ENCODE measurements around the gene OSBPL1A. TPM values are rescaled to one million over a fixed set of nuclear protein-coding genes. Genes with fewer than 3 reads are reported as not detected.

OSBPL1A gene
- total RNA-seq, 2 experiments from 2014 or later, result 0.52 to 0.89 TPM

DNA sequence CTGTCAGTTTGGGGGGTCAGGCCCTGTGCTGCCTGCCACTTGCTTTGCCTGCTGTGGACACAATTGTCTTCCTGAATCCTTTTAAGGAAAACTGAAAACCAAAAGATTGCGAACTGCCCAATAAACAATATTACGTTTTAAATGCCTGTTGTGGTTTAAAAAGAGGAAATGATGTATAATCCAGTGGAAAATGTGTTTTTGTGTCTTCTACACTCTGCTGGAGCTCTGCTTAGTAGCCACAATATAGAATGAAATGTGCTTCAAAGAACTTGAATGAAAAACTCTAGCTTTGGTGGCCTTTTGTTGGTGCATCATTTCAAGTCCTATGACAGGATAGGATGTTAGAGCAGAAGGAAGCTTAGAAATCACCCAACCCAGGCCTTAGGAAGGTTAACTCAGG is 282.0 kb downstream of the OSBPL1A start:
- POLR2A ChIA-PET, result no interaction called here

GRCh38 chr18:24114924-24115549 is 282.6 kb downstream of the OSBPL1A start:
- CTCF ChIA-PET, result interaction anchor here (1.1 to 1.4 kb wide), 2 partner anchors 96 to 197 kb away, joined by 3 to 4 read pairs; no protein-coding TSS in a partner anchor
- POLR2A ChIA-PET, result no interaction called here

More for the DNA sequence above, 282.0 kb downstream of the OSBPL1A start:
- CTCF ChIA-PET, result interaction anchor here (1.1 to 1.4 kb wide), 2 partner anchors 97 to 197 kb away, joined by 3 to 4 read pairs; no protein-coding TSS in a partner anchor

- ChIA-PET CTCF (interaction anchor here (0.5 kb wide), 1 partner anchor 177 kb away, joined by 3 read pairs; no protein-coding TSS in a partner anchor), POLR2A (interaction anchor here (0.7 kb wide), 1 partner anchor 1042 kb away, joined by 3 read pairs; no protein-coding TSS in a partner anchor)
These were observed 284.6 kb downstream of the OSBPL1A start for GRCh38 chr18:24112874-24113615.

DNA sequence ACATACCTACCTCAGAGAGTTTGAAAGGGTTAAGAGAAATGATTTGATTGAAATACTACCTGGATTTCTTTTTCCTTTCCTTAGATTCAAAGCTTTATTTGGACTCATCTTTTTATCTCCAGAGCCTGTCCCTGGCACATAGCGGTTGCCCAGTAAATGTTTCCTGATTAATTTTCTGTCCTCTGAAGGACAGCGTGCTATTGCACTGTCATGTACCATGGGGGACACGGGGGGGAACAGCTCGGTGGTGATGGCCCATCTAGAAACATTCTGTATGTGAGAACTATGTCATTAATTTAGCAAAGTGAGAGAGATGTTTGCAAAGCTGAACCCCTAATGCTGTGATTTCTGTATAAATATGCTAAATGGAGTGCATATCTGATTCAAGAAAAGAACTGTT is 285.2 kb downstream of the OSBPL1A start:
- CTCF ChIA-PET, result interaction anchor here (1.1 kb wide), 1 partner anchor 9 kb away, joined by 4 read pairs; no protein-coding TSS in a partner anchor
- POLR2A ChIA-PET, result no interaction called here

Other genes starting within 250 kb of the OSBPL1A start
- gene IMPACT, start 28.8 kb upstream of the OSBPL1A start, total RNA-seq, result 10 to 100 TPM; 14.5 TPM
- gene HRH4, start 62.8 kb upstream of the OSBPL1A start, total RNA-seq, result not detected